ENCODE data around the gene ZNF217.
"Not testable (repeated sequence)": the region's sequence is repeated elsewhere in the genome, so short reads cannot be mapped to it uniquely, and the experiment has no call there.

GRCh38 chr20:53616489-53616888, 22.9 kb upstream of the ZNF217 start:
- TF ChIP-seq CTCF (IDR thresholded peaks at IDR 0.05); EZH2 (IDR thresholded peaks at IDR 0.05; ENCODE audit: borderline replicate concordance, insufficient read depth, low read depth, low read length, poor library complexity, severe bottlenecking): not testable (repeated sequence)

Measured in B cell (primary cell).